Measurements from ENCODE around the gene GFM1.
"Not testable (repeated sequence)": the region's sequence is repeated elsewhere in the genome, so short reads cannot be mapped to it uniquely, and the experiment has no call there.

GFM1 gene

GRCh38 chr3:158678687-158679086 lies 34.4 kb downstream of the GFM1 start:
- DNase-seq (ENCODE audit: low read depth) = no peak

GRCh38 chr3:158679547-158680000 lies 35.2 kb downstream of the GFM1 start:
- DNase-seq (ENCODE audit: low read depth) = no peak

GRCh38 chr3:158680861-158681260 lies 36.5 kb downstream of the GFM1 start:
- no peak for DNase-seq (ENCODE audit: low read depth)

- no peak for DNase-seq (ENCODE audit: low read depth)
Observed at GRCh38 chr3:158683230-158683962, 39.1 kb downstream of the GFM1 start.

- DNase-seq (ENCODE audit: low read depth) = no peak
Observed at GRCh38 chr3:158685159-158685558, 40.8 kb downstream of the GFM1 start.

- not testable (repeated sequence) for DNase-seq (ENCODE audit: low read depth)
Observed at GRCh38 chr3:158693866-158694456, 49.6 kb downstream of the GFM1 start.

- no peak for DNase-seq (ENCODE audit: low read depth)
Observed at GRCh38 chr3:158696618-158697017, 52.3 kb downstream of the GFM1 start.

GRCh38 chr3:158700559-158700958 lies 56.2 kb downstream of the GFM1 start:
- DNase-seq (ENCODE audit: low read depth) = no peak

GRCh38 chr3:158701420-158702065 lies 57.2 kb downstream of the GFM1 start:
- no peak for DNase-seq (ENCODE audit: low read depth)

GRCh38 chr3:158702815-158703481 lies 58.6 kb downstream of the GFM1 start:
- DNase-seq (ENCODE audit: low read depth) = no peak

GRCh38 chr3:158703566-158703965 lies 59.2 kb downstream of the GFM1 start:
- DNase-seq (ENCODE audit: low read depth) = no peak

GRCh38 chr3:158709666-158710083 lies 65.3 kb downstream of the GFM1 start:
- no peak for DNase-seq (ENCODE audit: low read depth)

- no peak for DNase-seq (ENCODE audit: low read depth)
Observed at GRCh38 chr3:158710601-158711000, 66.3 kb downstream of the GFM1 start.

GRCh38 chr3:158711886-158712285 lies 67.6 kb downstream of the GFM1 start:
- DNase-seq (ENCODE audit: low read depth) = no peak

GRCh38 chr3:158712443-158712842 lies 68.1 kb downstream of the GFM1 start:
- DNase-seq (ENCODE audit: low read depth) = no peak

- DNase-seq (ENCODE audit: low read depth) = no peak
Observed at GRCh38 chr3:158713094-158713499, 68.8 kb downstream of the GFM1 start.

GRCh38 chr3:158717576-158717975 lies 73.2 kb downstream of the GFM1 start:
- DNase-seq (ENCODE audit: low read depth) = no peak

GRCh38 chr3:158718490-158719170 lies 74.3 kb downstream of the GFM1 start:
- no peak for DNase-seq (ENCODE audit: low read depth)

GRCh38 chr3:158722108-158722507 lies 77.8 kb downstream of the GFM1 start:
- DNase-seq (ENCODE audit: low read depth) = no peak

- DNase-seq (ENCODE audit: low read depth) = no peak
Observed at GRCh38 chr3:158723991-158724390, 79.7 kb downstream of the GFM1 start.

GRCh38 chr3:158725348-158726011 lies 81.2 kb downstream of the GFM1 start:
- DNase-seq (ENCODE audit: low read depth) = no peak

Measured in stimulated activated CD8-positive, alpha-beta memory T cell treated with anti-CD3 and anti-CD28 coated beads, Interleukin-12 subunit alpha, Interleukin-12 subunit beta, amount 100 ng/mL, for 1 hour (primary cell).